Measurements from ENCODE around the gene WNT9B.

GRCh38 chr17:46822388-46822921 lies 28.9 kb upstream of the WNT9B start:
- no peak for TF ChIP-seq POLR2A (IDR thresholded peaks at IDR 0.05)
- peak; percentile 40 to 65 (median 51) for TF ChIP-seq CTCF (IDR thresholded peaks at IDR 0.05)
- no peak for TF ChIP-seq POLR2AphosphoS5 (IDR thresholded peaks at IDR 0.05)
- no peak for TF ChIP-seq EP300 (IDR thresholded peaks at IDR 0.05; ENCODE audit: low read depth)
